ENCODE results near the gene ELL2.

GRCh38 chr5:95889076-95889475, 72.6 kb downstream of the ELL2 start:
- TF ChIP-seq CTCF (IDR thresholded peaks at IDR 0.05): no peak
- no peak for TF ChIP-seq ZFX (IDR thresholded peaks at IDR 0.05; ENCODE audit: borderline replicate concordance)

All from 22Rv1 (cell line).